C4-2B (cell line): Measurements from ENCODE around the gene TAP2.

Experiments
- H3K27ac ChIP-seq: fragments of 450-650 bp; 2 replicates; pipeline ENCODE4 v1.5.1; 2017
- CTCF ChIP-seq: fragments of 450-650 bp; conservative IDR thresholded peaks from 2 replicates; pipeline ENCODE4 v1.5.1; 2017; ENCODE audit warnings: mild to moderate bottlenecking
- ZFX ChIP-seq: fragments of 450-650 bp; IDR thresholded peaks from 2 replicates; pipeline ENCODE4 v1.6.1; 2017

The TAP2 gene

DNA sequence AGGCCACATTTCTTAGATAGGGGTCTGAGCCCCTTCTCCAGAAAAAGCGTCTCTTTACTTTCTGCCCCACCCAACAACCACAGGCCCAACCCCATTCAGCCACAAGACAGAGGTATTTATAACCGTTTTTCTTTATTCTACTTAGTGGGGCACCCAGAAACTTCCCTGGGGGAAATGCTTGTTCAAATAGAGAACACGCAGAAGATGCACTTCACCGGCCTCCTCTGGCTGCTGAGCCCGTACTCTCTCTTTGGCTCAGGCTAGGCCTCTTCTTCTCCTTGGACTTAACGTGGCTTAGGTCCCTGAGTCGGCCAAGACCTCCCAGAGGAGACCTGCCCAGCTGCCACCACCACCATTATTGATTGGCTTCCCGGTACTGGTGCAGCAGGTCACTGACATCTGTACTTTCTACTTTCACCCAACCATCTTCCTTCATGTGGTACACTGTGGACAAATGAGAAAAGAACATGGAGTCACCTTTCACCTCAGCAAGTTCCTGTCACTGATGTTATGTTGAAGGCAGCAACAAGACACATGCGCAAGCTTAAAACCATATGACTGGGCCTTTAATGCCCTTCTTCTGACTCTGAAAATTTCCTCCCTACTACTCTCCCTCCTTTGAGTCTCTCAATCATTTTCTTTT, 2.2 kb upstream of the TAP2 start:
- TF ChIP-seq CTCF (no peak), ZFX (no peak)
- no peak overlapping the region for H3K27ac ChIP-seq

DNA sequence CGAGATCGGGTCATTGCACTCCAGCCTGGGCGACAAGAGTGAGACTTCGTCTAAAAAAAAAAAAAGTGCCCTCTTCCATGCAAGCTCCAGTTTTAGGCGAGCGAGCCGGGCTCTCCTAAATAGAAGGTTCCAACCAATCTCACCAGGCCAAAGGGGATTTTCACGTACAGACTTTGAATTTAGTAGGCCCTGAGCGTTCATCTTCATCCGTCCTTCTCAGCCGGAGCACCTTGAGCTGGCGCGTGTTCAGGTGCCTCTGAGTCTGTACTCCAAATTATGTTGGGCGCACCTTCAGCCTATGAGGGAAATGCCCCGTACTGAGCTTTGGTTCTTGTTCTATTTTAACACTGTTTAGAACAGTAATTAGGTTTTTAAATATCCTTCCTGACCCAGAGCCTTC, 817 bp upstream of the TAP2 start:
- H3K27ac ChIP-seq, result peak overlapping the region; percentile 71; the same call in 1 of the 2 replicates
- TF ChIP-seq ZFX, result no peak
- no peak for TF ChIP-seq CTCF

DNA sequence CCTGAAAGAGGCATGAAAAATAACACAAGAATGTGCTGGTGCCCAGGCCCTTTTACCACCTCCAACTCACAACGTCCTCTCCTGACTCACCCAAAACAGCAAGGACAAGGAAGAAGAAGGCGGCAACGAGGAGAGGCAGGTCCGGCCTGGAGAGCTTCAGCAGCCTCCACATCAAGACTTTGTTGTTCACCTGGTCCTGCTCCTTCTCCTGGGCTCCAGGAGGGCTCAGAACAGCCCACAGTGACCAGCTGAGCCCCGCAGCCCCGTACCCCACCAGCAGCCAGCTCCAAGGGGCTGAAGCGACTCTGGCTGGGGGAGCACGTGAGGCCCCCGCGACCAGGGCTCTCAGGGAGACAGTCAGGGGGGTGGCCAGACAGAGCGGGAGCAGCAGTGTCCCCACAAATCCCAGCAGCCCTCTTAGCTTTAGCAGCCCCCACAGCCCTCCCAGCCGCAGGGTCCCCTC, 857 bp downstream of the TAP2 start:
- no peak for TF ChIP-seq ZFX
- no peak for TF ChIP-seq CTCF
- H3K27ac ChIP-seq, result peak overlapping the region; percentile 71

DNA sequence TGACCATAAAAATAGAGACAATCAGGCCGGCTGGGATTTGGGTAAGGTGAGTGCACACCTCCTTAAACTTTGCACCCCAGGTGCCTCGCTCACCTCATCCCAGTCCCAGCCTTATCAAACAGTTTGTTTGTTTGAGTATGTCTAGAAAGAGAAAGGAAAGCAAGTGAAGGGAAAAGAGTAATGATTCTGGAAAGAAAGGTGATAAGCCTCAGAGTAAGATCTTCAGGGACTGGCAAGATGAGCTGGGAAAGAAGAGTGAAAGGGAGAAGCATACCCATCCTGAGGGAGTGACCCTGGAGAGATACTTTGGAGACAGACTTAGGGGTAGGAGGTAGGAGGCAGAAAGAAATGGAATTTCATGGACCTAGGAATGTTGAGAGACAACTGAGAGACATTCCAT, 1.7 kb downstream of the TAP2 start:
- no peak overlapping the region for H3K27ac ChIP-seq
- TF ChIP-seq ZFX (no peak), CTCF (no peak)

DNA sequence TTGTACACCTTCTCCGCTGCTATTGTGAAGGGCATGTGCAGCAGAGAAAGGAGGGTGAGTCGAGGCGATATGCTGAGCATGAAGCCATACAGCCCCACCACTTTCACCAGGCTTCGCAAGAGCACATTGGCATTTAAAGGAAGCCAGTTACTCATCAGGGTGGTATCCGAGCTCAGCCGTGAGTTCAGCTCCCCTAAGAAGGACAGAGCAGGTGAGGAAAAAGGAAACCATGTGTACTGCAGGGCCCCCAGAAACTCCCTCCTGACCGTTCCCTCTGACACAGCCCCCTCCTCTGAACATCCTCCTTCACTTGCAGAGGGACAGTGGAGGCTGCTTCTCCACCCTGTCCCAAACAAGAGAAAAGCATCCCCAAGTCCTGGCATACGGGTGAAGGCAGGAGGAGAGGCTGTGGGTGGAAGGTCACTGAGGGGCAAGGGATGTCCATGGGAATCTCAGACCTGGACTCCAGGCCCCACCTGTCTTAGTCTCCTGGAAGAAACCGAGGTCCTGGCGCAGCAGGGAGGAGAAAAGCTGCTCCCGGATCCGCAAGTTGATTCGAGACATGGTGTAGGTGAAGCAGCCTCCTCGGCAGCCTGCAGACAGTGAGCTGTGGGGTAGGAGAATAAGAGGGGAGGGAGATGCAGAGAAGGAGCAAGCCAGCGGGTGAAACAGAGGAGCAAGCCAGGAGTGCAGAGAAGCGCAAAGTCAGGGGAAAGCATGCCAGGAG, 3.2 kb downstream of the TAP2 start:
- TF ChIP-seq CTCF (no peak), ZFX (no peak)
- H3K27ac ChIP-seq, result no peak overlapping the region

GRCh38 chr6:32833664-32834063, 4.9 kb downstream of the TAP2 start:
- TF ChIP-seq ZFX, result no peak
- no peak for TF ChIP-seq CTCF
- H3K27ac ChIP-seq, result no peak overlapping the region

- TF ChIP-seq ZFX, result no peak
- H3K27ac ChIP-seq, result no peak overlapping the region
These were observed 6.0 kb downstream of the TAP2 start for GRCh38 chr6:32832535-32832934.

DNA sequence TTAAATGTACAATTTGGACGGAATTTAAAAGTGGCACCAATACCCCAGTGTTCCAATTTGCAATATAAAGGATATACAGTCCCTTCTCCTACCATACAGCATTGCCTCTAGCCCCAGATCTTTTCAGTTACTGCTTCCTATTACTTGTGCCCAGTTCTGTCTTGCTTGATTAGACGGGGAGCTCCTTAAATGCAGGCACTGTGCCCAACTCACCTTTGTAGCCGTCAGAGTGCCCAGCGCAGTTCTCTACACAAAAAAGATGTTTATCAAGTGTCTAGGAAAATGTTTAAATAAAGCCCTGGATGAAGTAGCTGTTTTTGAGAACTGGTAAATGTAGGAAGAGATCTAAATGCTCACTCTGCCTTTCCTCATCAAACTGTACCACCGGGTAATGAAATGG, 7.6 kb downstream of the TAP2 start:
- no peak overlapping the region for H3K27ac ChIP-seq
- TF ChIP-seq CTCF, result no peak
- TF ChIP-seq ZFX, result no peak
